Stimulated activated CD4-positive, alpha-beta T cell treated with anti-CD3 and anti-CD28 coated beads, Interleukin-4, amount 100 ng/mL, for 24 hours (primary cell): Measurements from ENCODE around the gene ADGRL2.

ENCODE experiments used
- DNase-seq: peaks from one replicate; pipeline ENCODE4 v3.0.0-alpha.2; 2020

ADGRL2 gene

GRCh38 chr1:82001345-82001744, 200.6 kb downstream of the ADGRL2 start:
- no peak for DNase-seq

- no peak for DNase-seq
Measured at GRCh38 chr1:82007804-82008203, 207.1 kb downstream of the ADGRL2 start.

GRCh38 chr1:82013702-82014101, 213.0 kb downstream of the ADGRL2 start:
- no peak for DNase-seq

GRCh38 chr1:82015444-82015843, 214.7 kb downstream of the ADGRL2 start:
- no peak for DNase-seq

- DNase-seq: no peak
Measured at GRCh38 chr1:82018319-82018718, 217.6 kb downstream of the ADGRL2 start.

- no peak for DNase-seq
Measured at GRCh38 chr1:82019508-82019907, 218.8 kb downstream of the ADGRL2 start.

GRCh38 chr1:82030830-82031229, 230.1 kb downstream of the ADGRL2 start:
- DNase-seq: no peak

GRCh38 chr1:82032068-82032467, 231.3 kb downstream of the ADGRL2 start:
- no peak for DNase-seq

- no peak for DNase-seq
Measured at GRCh38 chr1:82034812-82035211, 234.1 kb downstream of the ADGRL2 start.
